Stimulated activated CD4-positive, alpha-beta T cell treated with anti-CD3 and anti-CD28 coated beads, Interleukin-4, amount 100 ng/mL, for 1 hour (primary cell): ENCODE results near the gene BLOC1S1.
A peak's percentile ranks its signal among the peaks of the same experiment; 100 is the strongest.

Source experiments
- DNase-seq: peaks from one replicate; pipeline ENCODE4 v3.0.0-alpha.2; 2020

BLOC1S1 gene

DNA sequence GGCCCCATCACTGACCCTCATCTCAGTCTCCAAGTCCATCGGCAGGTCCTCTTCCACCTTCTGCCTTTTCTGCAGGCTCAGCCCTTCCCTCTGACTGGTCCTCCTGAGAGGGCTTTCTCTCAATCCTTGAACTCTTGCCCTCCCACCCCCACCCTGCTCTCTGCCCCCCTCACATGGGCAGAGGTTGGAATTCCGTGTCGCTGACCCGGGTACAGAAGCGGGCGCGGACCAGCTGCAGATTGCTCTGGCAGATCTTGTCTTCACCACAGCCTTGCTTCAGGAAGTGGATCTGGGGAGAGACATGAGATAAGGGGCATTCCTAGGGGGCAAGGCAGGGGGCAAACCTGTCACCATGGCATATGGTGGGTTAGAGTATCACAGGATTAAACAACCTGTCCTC, 20.5 kb upstream of the BLOC1S1 start:
- DNase-seq = no peak

DNA sequence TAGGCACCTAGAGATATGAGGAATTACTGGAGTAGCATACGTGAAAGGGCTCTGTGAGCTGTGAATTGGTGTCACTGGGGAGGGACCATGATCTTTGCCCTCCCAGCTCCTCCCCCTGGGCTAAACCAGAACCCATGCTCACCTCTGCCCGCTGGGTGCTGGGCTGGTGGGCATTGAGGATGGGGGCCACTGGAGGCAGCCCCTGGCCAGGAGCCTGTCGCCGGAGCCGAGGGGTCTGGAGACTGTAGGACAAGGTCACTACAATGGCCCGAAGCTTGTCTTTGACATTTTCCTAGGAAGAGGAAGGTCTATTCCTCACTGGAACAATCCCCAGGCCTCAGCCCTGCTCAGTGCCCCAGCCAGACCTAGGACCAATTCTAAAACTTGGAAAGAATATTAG, 19.7 kb upstream of the BLOC1S1 start:
- DNase-seq = no peak

DNA sequence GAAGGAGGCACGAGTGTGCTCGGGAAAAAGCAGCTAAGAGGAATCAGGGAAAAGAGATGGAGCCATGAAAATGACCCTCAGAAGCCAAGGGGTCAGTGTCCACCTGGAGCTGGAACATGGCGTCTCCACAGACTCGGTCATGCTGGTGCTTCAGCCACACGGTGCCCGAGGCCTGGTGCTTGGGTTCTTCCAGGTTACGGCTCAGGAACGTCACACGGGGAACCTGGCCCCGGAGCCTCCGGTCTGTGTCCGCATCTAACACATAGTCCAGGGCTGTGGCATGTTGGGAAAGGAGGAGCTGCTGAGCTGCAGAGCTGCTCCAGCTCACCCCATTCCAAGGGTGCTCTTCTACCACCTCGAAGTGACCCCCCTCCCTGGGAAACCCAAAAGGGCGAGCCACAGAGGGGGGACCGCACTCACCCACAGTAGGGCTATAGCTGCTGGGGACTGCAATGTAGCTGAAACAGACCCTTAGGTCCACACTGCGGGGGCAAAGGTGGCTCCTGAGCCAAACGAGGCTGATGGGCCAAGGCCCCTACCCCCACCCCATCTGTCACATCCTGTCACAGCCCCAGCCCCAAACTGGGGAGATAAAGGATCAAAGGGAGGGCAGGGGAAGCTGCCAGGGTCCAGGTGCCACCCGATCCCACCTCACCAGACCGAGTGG, 18.9 kb upstream of the BLOC1S1 start:
- DNase-seq = no peak

DNA sequence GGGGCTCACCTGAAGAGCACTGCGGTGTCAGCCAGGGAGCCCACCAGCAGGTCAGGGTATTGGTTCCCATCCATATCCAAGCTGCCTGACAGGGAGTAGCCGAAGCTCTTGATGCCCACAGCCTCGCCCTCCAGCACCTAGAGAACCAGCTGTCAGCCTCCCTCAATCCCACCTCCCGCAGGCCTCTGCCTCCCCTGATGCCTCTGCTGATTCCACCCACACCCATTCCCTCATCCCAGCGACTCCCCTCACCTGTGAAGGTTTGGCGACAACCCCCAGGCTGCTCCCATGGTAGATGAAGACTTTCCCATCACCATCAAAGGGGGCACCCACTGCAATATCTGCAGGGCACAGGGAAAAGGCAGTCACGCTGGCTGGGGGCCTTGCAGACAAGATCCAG, 18.2 kb upstream of the BLOC1S1 start:
- DNase-seq = no peak

DNA sequence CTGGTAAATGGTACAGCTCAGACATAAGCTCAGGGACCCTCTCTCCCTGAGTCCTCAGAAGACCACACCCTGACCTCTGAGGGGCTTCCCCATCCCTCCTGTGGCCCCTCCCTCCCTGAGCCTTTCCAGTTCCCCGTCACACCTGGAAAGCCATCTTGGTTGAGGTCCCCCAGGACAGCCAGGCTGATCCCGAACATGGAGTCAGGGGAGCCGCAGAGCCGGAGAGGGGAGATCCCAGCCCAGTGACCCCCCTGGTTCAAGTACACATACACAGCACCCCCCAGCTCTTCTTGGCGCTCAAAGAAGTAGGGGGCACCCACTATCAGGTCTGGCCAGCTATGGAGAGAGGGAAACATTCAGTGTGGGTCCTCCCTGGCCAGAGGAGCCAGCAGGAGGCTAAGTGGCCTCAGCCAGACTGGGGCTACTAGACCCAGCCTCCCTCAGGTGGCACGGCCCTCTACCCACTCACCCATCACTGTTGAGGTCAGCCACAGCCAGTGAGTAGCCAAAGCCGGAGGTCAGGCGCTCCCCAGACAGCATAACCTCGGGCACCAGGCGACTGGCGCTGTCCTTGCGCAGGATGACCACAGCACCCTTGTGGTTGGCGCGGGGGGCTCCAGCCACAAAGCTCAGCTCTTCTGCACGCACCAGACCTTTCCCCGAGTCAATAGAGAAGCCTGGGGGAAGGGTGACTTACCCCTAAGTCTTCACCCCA, 17.4 kb upstream of the BLOC1S1 start:
- DNase-seq = no peak

DNA sequence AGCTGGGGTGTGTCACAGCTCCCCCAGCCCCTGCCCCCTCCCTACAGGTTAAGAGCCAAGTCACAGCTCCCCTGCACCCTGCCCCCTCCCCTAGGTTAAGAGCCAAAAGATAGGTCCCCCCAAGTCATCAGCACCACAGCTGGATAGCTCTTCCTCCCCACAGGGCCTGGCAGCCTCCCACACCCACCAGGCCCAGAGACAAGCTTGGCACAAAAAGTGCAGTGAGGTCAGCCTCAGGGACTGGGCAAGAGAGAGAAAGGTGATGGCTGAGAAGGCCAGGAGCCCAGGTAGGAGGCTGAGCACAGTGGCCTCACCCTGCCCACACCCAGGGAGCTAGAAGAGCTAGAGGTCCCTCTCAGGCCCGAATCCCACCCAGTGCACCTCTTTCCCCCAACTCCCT, 16.9 kb upstream of the BLOC1S1 start:
- DNase-seq = no peak

DNA sequence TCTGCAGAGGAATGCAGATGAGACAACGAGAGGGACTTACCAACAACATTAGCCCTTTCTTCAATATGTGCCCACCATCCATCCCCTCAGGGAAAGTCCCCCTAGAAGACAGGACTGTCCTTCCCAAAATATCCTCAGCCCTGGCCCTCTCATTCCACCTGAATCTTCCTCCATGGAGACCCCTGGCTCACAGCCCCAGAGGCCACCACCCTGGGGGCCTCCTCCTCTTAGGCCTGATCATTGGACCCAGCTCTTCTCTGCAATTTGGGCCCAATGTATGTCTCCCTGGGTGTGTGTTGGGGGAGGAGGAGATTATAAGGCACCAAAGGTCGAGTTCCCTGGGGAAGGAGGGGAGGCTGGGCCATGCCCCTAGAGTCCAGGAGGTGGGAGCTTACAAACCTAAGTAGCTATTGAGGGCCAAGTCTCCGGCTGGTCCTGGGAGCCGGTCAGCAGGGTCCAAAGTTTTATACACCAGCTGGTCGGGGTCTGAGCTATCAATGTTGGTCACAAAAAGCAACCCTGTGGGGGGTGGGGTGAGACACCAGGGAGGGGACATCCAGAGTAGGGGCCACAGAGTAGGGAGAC, 16.3 kb upstream of the BLOC1S1 start:
- no peak for DNase-seq

DNA sequence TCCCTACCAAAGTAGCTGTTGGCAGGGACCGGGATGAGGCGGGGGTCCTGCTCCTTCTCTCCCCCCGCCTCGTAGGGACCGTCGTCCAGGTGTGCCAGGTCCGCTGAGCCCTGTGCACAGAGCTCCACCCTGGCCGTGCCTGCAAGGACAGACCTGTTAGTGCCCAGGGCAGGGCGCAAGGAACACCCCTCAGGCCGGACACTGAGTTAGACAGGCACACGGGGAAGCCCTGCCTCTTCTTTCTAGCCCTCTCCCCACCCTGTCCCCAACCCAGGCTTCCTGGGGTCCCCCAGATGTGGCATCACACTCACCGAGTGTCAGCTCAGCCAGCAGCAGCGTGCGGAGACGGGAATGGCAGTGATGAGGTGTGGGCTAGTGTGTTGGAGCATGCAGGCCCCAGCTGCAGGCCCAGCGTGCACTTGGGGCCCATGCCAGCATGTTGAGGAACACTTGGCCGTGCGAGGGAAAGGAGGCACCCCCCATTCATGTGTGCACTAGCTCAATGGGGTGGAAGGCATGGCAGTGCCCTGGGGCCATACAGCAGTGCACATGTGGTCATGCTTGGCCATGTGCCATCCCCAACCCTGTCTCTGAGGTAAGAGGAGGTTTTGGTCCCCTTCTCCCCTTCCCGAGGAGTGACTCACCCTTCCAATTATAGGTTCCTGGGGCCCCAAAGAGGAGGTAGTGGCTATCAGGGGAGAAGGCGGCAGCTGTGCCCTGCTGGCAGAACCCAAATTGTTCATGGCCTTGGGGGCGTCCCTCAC, 15.4 kb upstream of the BLOC1S1 start:
- no peak for DNase-seq

DNA sequence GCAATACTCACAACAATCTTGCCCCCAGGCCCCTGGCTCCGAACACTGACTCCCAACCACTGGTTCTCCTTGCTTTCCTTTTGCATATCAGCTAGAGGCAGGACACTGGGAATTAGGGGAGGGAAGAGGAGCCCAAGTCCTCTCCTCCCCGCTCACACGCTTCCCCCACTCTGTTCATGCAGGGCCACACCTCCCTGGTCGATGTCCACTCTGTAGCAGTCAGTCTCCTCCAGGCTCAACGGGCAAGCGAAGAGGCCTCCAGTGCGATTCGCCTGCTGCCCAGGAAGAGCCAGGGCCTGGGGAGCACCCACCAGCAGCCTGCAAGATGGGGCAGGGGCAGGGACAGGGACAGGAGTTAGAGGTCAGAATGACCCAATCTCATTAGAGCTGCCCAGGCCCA, 13.0 kb upstream of the BLOC1S1 start:
- no peak for DNase-seq

DNA sequence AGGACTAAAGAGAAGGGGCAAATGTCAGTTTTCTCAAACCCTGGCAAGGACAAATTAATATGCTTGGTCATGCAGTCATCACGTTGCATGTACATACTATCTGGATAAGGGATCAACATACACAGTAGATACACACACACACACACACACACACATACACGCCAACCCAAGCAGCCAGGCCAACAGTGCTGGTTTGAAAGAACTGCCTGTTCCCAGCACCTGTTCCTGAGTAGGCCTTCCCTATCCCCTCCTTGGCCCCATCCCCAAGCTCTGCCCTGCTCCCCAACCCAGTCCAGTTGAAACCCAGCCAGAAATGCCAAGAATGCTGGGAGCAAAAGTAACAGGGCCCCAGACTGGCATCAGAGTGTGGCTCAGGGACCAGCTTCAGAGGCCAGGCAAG, 12.6 kb upstream of the BLOC1S1 start:
- DNase-seq = no peak

DNA sequence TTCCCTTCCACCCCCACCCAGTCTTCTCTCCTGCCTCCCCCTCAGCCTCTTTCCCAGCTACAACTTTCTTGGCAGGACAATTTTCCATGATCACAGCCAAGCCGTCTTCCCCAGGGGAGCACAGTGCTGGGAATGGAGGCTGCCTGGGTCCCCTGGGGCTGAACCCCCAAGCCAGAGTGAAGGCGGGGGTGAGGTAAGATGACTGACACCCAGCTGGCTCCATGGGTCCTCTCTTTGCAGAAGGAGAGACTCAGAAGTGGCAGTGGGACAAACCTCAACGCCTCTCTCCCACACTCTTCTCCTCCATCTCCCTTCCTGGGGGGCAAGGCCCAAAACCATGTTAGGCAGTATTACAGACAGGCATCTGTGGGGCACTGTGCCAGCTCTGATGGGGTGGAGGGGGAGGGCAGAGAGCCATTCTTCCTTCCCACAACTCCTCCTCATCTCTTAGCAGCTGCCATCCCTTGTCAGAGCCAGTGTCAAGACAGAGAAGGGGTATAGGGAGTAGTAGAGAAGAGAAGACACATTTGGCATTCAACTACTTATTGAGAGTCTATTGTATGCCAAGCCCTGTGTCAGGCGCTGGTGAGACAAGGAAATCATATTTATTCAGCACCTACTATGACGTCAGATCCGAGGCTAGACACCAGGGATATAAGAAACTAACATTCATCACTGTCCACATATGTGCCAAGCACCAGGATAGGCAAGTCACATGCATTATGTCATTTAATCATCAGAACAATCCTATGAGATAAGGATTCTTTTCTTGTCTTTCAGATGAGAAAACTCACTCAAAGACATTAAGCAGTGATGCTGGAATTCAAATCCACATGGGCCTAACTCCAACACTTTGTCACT, 11.7 kb upstream of the BLOC1S1 start:
- no peak for DNase-seq

DNA sequence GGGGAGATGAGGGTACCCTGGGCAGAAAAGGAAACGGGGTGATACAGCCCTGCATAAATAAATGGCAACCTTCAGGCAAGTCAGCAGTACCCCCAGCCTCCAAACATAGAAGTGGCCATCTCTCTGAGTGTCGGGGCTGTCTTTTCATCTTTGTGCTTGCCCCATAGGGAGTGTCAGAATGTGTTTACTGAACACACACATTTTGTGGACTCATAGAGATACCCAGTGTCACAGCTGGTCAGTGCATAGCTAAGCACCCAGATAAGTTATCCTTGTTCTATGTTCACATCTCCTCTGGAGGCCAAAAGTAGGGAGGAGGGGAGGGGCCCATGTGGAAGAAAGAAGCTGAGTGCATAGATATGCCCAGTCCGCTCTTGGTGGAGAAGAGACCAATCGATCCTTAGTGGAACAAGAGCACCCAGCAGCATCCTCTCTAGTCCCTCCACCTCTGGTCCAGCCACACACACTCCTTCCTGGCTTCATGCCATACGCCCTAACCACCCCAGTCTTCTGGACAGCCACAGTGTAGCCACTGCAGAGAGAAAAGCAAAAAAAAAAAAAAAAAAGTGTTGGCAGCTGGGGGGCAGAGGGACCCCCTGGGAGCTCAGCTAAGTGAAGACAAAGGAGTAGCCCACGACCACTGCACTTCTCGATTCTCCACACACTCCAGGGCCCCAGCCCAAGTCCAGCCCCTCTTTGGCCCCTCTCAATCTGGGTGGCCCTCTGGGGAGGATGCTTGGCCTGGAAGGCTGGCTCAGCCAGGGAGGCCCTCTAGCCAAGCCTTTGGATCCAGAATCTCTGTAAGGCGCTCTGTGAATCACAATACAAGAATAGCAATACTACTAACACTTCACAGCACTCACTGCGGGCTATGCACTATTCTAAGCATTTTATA, 10.8 kb upstream of the BLOC1S1 start:
- no peak for DNase-seq

DNA sequence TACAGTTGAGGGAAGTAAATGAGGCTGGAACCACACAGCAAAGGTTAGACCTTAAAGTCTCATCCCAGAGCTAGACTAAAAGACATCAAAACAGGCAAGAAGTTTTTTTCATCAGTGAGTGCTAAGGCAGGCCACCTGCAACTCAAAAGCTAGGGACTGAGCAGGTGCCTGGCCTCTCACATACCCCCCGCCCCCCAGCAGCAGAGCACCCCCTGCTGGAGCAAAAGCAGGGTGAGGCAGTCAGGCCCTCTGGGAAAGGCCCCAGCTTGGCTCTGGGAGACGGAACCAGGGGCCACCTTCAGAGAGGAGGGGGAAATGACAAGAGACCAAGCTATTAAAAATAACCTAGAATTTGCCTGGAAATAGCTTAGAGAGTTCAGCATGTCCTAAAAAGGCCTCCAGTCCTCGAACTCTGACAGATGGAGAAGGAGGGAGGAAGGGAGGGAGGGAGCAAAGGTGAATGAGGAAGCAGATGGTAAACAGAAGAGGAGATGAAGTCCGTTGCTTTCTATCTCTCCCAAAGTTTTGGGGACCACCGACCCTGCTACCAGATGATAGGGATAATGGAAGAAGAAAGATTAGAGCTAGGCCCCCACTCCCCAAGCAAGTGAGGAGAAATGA, 10.0 kb upstream of the BLOC1S1 start:
- DNase-seq = no peak

DNA sequence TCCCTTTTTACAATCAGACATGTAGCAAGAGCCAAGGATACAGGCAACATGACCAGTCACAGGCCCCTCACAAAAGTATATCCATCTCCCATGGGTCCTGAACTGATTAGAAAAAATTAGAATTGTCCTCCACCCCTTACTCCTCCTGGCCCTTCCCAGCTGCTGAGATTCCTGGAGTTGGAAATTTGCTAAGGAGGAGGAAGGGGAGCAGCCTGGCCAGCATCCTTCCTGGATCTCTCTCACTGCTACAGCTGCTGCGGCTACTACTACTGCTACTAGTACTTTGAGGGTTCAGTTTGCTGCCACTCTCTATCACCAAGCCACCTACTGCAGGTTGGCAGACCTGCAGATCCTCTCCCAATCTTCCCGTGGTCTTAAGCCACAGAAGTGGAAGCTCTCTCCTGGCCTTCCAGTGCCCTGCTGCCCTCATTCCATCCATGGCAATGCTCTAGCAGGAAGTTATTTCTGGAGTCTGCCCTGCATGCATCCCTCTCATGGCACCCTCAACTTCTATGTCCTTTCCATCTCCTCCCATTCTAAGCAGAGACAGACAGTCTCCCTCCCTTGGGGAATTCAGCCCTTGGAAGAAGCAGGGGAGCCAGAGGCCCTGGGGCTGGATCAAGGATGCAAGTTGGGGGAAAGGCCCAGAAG, 9.2 kb upstream of the BLOC1S1 start:
- no peak for DNase-seq

DNA sequence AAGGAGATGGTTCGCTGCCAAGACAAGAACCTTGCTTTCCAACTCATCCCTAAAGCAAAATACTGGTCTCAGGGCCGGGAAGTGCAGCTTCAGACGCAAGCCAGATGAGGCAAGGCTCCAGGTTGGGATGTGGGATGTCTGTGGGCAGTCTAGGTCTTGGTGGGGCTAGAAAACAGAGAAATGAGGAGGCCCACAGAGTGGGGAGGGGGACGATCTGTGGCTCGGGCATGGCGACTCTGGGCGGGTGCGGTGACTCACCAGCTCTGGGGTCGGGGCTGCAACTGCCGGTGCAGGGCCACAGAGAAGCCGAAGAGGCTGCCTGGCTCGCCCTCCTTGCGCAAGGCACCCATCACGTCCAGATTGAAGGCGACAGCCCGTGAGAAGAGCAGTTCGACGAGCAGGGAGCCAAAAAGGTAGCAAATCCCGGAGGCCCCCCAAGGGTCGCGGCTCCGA, 8.6 kb upstream of the BLOC1S1 start:
- DNase-seq = no peak

DNA sequence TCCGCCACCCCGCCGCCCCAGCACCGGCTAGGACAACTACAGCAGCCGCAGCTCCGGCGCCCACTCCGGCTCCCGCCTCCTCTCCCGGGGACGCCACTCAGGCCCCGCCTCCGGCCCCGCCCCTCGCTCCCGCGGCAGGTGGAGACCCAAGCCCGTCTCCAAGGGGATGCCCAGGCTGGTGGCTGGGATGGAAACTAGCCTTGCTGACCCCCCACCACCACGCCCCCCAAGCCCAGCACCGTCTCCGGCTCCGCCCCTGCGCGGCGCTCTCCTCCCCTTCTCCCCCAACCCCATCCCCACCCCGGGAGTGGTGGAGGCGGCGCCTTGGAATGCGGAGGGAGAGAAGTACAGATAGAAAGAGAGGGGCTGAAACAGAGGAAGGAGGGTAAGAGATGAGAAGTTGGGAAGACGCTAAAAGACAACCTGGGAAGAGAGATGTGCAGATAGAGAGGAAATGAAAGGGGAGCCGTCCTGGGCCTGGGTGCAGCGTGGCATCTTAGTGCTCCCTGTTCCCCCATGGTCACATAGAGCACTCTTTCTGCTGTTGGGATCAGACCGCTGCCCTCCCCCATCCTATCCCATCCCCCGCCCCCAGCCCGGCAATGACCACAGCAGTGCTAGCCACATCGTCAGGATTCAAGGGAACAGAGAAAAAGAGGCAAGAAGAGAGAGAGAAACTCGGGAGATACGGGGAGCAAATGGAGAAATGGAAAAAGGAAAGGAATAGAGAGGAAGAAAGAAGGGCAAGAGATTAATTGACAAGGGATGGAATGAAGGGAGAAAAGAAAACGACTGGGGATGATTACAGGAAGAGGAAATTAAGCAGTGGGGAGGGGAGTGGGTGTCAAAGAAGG, 7.8 kb upstream of the BLOC1S1 start, which contains the start of gene ITGA7:
ITGA7 (minus strand) TSS at position 64 of the 854 bp plus-strand sequence. CDS start 222 bp downstream, outside the sequence.
- DNase-seq = peak; percentile 70

DNA sequence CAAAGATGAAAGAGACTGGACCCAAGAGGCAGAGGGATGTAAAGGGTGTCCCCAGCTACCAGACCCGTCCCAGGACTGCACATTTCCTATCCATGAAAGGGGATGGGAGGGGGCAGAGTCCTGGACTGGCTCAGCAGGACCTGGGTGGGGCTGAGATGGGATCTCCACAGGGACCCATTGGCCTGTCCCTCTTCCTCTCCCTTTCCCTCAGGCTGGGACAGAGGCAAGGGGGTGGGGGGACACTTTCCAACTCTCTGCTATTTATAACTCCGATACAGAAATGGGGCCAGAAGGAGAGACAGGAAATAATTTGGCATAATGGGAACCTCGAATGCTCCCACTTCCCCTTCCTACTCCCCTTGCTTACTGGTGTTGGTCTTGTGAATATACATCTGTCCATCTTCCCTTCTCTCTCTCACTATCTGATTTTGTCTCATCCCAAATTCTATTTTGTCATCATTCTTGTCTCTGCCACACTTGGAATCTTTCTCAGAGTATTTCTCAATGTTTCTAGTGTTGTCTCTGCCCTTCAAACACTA, 7.1 kb upstream of the BLOC1S1 start:
- no peak for DNase-seq

DNA sequence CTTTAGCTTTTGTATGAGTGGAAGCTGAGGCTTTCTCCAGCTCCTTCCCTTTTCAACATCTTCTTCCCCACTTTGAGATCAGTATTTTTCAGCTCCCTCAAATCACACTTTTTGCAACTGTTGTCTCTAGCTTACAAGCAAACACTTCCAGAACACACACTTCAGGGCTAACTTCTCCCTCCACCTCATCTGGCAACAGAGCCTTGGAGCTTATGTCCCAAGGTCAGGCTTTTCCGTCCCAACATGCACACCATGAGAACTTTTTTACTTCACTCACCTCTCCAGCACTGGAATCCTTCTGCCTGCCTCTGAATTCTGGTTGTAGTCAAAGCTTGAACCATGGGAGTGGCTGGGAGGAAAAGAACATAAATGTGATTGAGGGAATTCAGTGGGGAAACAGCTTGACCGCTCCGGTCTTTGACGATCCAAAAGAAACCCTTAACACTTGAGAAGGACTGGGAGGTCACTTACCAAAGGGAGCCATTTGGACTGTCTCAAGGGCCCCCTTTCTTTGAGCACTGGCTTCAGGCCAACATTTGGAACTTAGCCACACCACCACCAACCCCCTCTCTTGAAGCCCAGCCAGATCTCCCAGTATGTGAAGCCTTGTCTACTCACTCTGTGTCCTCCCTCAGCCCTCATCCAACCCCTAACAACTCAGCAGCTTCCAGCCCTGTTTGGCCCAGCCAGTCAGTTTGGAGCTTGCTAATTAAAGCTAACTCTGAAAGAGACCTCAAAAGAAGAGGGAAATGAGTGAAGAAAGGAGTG, 3.9 kb upstream of the BLOC1S1 start:
- no peak for DNase-seq
